Calu3 (cell line): ENCODE measurements around the gene LHX4. TPM values are rescaled to one million over a fixed set of nuclear protein-coding genes. Genes with fewer than 3 reads are reported as not detected.

Experiments
- BruUV-seq: library from RNA; stranded (reverse); fragments of 400-500 nt; replicated peaks from 2 replicates; lab custom pipeline; 2021; lab: Mats Ljungman, UMichigan
- CTCF ChIA-PET: fragments of 300-600 bp; sonication (Branson Sonifier 250); formaldehyde crosslinking; loops from one replicate; lab custom pipeline; 2022; ENCODE audit warnings: antibody characterized with exemption; lab: Charles Lee
- DNase-seq: peaks from one replicate; pipeline ENCODE4 v3.0.0; 2022
- H3K27ac Mint-ChIP-seq: one replicate; pipeline ENCODE4 v1.8.0; 2022; ENCODE audit warnings: mixed read lengths; ENCODE audit not compliant: unreplicated experiment
- H3K27me3 Mint-ChIP-seq: one replicate; pipeline ENCODE4 v1.8.0; 2022; ENCODE audit warnings: mixed read lengths; ENCODE audit not compliant: unreplicated experiment
- H3K36me3 Mint-ChIP-seq: one replicate; pipeline ENCODE4 v1.8.0; 2022; ENCODE audit warnings: mild to moderate bottlenecking, moderate library complexity, mixed read lengths; ENCODE audit not compliant: insufficient read depth, unreplicated experiment
- H3K4me1 Mint-ChIP-seq: one replicate; pipeline ENCODE4 v1.8.0; 2022; ENCODE audit warnings: mild to moderate bottlenecking, low read depth, mixed read lengths; ENCODE audit not compliant: unreplicated experiment
- H3K4me3 Mint-ChIP-seq: one replicate; pipeline ENCODE4 v1.8.0; 2022; ENCODE audit warnings: mild to moderate bottlenecking, low read depth, moderate library complexity, mixed read lengths; ENCODE audit not compliant: unreplicated experiment
- H3K9me3 Mint-ChIP-seq: one replicate; pipeline ENCODE4 v1.8.0; 2022; ENCODE audit warnings: low read depth, mixed read lengths; ENCODE audit not compliant: unreplicated experiment
- CTCF ChIP-seq: fragments of 200-600 bp; IDR thresholded peaks from one replicate; pipeline ENCODE4 v1.8.0; 2022; ENCODE audit warnings: antibody characterized with exemption; ENCODE audit not compliant: unreplicated experiment
- intact Hi-C: fragments of 100-400 bp; cut with micrococcal nuclease; formaldehyde crosslinking; loops from one replicate; pipeline ENCODE4 v1.10.0; 2022; ENCODE audit not compliant: unreplicated experiment
- total RNA-seq: library from RNA; stranded (reverse); gene quantifications from 2 replicates; pipeline ENCODE4 v1.2.3, GENCODE V29; 2022

The LHX4 gene
- total RNA-seq, 1 experiment from 2014 or later: 0.19 TPM

GRCh38 chr1:180215856-180216625 lies 14.0 kb upstream of the LHX4 start:
- Mint-ChIP-seq H3K4me1 (no peaks in the 10 kb centered on the region), H3K4me3 (no peak overlapping the region), H3K36me3 (no peaks in the 10 kb centered on the region), H3K27me3 (peaks cover 33% of the 10 kb centered on the region), H3K9me3 (no peaks in the 10 kb centered on the region), H3K27ac (no peak overlapping the region)
- intact Hi-C loops: no loop called here
- CTCF ChIA-PET: no interaction called here
- DNase-seq: no peak
- no TSS peak for BruUV-seq
- TF ChIP-seq CTCF: no peak

GRCh38 chr1:180217006-180217405 lies 13.1 kb upstream of the LHX4 start:
- DNase-seq: no peak
- H3K9me3 Mint-ChIP-seq: no peaks in the 10 kb centered on the region
- no peaks in the 10 kb centered on the region for H3K36me3 Mint-ChIP-seq
- no TSS peak for BruUV-seq
- H3K4me1 Mint-ChIP-seq: no peaks in the 10 kb centered on the region
- H3K27ac Mint-ChIP-seq: no peak overlapping the region
- peaks cover 30% of the 10 kb centered on the region for H3K27me3 Mint-ChIP-seq
- intact Hi-C loops: no loop called here
- H3K4me3 Mint-ChIP-seq: no peak overlapping the region
- CTCF ChIA-PET: no interaction called here
- TF ChIP-seq CTCF: no peak

- CTCF ChIA-PET: no interaction called here
- BruUV-seq: no TSS peak
- TF ChIP-seq CTCF: no peak
- no peaks in the 10 kb centered on the region for H3K4me1 Mint-ChIP-seq
- peaks cover 50% of the 10 kb centered on the region for H3K27me3 Mint-ChIP-seq
- no peak for DNase-seq
- peaks cover 7% of the 10 kb centered on the region for H3K36me3 Mint-ChIP-seq
- intact Hi-C loops: no loop called here
- H3K9me3 Mint-ChIP-seq: no peaks in the 10 kb centered on the region
- H3K27ac Mint-ChIP-seq: no peak overlapping the region
- no peak overlapping the region for H3K4me3 Mint-ChIP-seq
Measured at GRCh38 chr1:180218806-180219765, 11.0 kb upstream of the LHX4 start.

GRCh38 chr1:180219776-180220175 lies 10.3 kb upstream of the LHX4 start:
- H3K4me3 Mint-ChIP-seq: no peak overlapping the region
- no peak overlapping the region for H3K27ac Mint-ChIP-seq
- no peak for DNase-seq
- TF ChIP-seq CTCF: no peak
- peaks cover 7% of the 10 kb centered on the region for H3K36me3 Mint-ChIP-seq
- H3K27me3 Mint-ChIP-seq: peaks cover 57% of the 10 kb centered on the region
- H3K9me3 Mint-ChIP-seq: no peaks in the 10 kb centered on the region
- CTCF ChIA-PET: no interaction called here
- BruUV-seq: no TSS peak
- intact Hi-C loops: no loop called here
- H3K4me1 Mint-ChIP-seq: no peaks in the 10 kb centered on the region
